ENCODE measurements around the gene NAA40. TPM values are rescaled to one million over a fixed set of nuclear protein-coding genes. Genes with fewer than 3 reads are reported as not detected.

NAA40 gene
- total and polyA plus RNA-seq, 2 of the 13 experiments (the other 11 are each of a cell fraction or from before 2014, with no cell fraction given), result 11.1 to 17.9 TPM

DNA sequence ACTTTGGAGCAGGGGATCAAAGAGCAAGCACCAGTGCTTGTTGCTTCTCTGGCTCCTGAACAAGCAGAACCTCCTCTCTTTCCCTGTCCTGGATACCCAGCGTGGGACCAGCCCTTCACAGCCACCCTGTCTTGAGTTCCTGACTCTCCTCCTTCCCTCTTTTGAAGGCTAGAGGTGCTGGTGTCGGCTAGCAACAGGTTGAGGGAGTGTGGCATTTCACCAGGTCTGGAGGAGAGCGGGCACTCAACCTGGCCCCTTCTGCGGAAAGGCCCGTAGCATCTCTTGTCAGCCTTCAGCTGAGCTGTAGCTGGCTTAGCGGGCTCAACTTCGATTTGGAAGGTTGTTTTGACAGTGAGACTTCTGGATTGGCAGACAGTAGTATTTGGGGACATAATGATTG lies 48.4 kb upstream of the NAA40 start:
- H3K27me3 ChIP-seq (ENCODE audit: control insufficient read depth in 1 of 2, insufficient read depth in 2 of 2, low read length in 2 of 2), result no peaks in the 10 kb centered on the region
- H3K4me1 ChIP-seq (ENCODE audit: insufficient read depth, low read length), result peaks cover 41% of the 10 kb centered on the region
- BruUV-seq (replicated peaks), result no TSS peak
- ChIA-PET CTCF (ENCODE audit: low intra/inter-chr PET ratio, low total read pairs) (interaction anchor here (0.7 kb wide), 1 partner anchor 79 kb away, joined by 3 read pairs; no protein-coding TSS in a partner anchor), POLR2A (interaction anchor here (2.9 kb wide), 1 partner anchor 51 kb away, joined by 23 read pairs; the partner anchor contains the start of gene MARK2)
- no peak overlapping the region for H3K27ac ChIP-seq (ENCODE audit: extremely low read length, insufficient read depth, low read length)
- no peak for FAIRE-seq
- no peaks in the 10 kb centered on the region for H3K9me3 ChIP-seq (ENCODE audit: low read length)
- H4K20me1 ChIP-seq (ENCODE audit: insufficient read depth, low read length), result 0 out of 2 replicates have a peak, but pooled peaks cover 3% of the 10 kb centered on the region
- H3K36me3 ChIP-seq (replicated peaks in 1 of 2; ENCODE audit: control insufficient read depth in 1 of 2, insufficient read depth in 2 of 2, low read length in 2 of 2), result peaks cover 7 to 17% of the 10 kb centered on the region in 2 experiments
- no peak for DNase-seq (ENCODE audit: low spot score)
- H3K9ac ChIP-seq (ENCODE audit: insufficient read depth, low read depth, low read length), result peak overlapping the region; percentile 80; the same call in 1 of the 2 replicates
- H3K4me3 ChIP-seq (replicated peaks in 1 of 3; ENCODE audit: insufficient read depth in 1 of 3, low read depth in 2 of 3, low read length in 3 of 3), result no peak overlapping the region
- H3K79me2 ChIP-seq (ENCODE audit: insufficient read depth, low read length), result peaks cover 53% of the 10 kb centered on the region
- ATAC-seq, result no peak
- H2AFZ ChIP-seq (ENCODE audit: low read length), result no peak overlapping the region
- H3K4me2 ChIP-seq (ENCODE audit: low read depth, low read length), result peak overlapping the region; percentile 95
- intact Hi-C loops (cut with micrococcal nuclease; ENCODE audit: unreplicated experiment) (no loop called here), in situ Hi-C loops (cut with HindIII; ENCODE audit: extremely low pct_ligation_motif_present, low pct_unique_long_range_greater_than_20kb) (no loop called here)
- no peak for TF ChIP-seq CENPX (CRISPR knock-in tag; IDR thresholded peaks at IDR 0.05)
- no peak for TF ChIP-seq SMARCC2 (IDR thresholded peaks at IDR 0.05)
- no peak for TF ChIP-seq MTA3 (CRISPR knock-in tag; IDR thresholded peaks at IDR 0.05)
- TF ChIP-seq, protein P1, sequence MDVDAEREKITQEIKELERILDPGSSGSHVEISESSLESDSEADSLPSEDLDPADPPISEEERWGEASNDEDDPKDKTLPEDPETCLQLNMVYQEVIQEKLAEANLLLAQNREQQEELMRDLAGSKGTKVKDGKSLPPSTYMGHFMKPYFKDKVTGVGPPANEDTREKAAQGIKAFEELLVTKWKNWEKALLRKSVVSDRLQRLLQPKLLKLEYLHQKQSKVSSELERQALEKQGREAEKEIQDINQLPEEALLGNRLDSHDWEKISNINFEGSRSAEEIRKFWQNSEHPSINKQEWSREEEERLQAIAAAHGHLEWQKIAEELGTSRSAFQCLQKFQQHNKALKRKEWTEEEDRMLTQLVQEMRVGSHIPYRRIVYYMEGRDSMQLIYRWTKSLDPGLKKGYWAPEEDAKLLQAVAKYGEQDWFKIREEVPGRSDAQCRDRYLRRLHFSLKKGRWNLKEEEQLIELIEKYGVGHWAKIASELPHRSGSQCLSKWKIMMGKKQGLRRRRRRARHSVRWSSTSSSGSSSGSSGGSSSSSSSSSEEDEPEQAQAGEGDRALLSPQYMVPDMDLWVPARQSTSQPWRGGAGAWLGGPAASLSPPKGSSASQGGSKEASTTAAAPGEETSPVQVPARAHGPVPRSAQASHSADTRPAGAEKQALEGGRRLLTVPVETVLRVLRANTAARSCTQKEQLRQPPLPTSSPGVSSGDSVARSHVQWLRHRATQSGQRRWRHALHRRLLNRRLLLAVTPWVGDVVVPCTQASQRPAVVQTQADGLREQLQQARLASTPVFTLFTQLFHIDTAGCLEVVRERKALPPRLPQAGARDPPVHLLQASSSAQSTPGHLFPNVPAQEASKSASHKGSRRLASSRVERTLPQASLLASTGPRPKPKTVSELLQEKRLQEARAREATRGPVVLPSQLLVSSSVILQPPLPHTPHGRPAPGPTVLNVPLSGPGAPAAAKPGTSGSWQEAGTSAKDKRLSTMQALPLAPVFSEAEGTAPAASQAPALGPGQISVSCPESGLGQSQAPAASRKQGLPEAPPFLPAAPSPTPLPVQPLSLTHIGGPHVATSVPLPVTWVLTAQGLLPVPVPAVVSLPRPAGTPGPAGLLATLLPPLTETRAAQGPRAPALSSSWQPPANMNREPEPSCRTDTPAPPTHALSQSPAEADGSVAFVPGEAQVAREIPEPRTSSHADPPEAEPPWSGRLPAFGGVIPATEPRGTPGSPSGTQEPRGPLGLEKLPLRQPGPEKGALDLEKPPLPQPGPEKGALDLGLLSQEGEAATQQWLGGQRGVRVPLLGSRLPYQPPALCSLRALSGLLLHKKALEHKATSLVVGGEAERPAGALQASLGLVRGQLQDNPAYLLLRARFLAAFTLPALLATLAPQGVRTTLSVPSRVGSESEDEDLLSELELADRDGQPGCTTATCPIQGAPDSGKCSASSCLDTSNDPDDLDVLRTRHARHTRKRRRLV (CRISPR knock-in tag; IDR thresholded peaks at IDR 0.05), result no peak
- no peak for TF ChIP-seq SETDB1 (CRISPR knock-in tag; IDR thresholded peaks at IDR 0.05; ENCODE audit: borderline replicate concordance)
- no peak for TF ChIP-seq ZNF883 (CRISPR knock-in tag; IDR thresholded peaks at IDR 0.05; ENCODE audit: not compliant biosample characterization)
- TF ChIP-seq ZSCAN22 (CRISPR knock-in tag; IDR thresholded peaks at IDR 0.05), result no peak
- TF ChIP-seq, protein P2, sequence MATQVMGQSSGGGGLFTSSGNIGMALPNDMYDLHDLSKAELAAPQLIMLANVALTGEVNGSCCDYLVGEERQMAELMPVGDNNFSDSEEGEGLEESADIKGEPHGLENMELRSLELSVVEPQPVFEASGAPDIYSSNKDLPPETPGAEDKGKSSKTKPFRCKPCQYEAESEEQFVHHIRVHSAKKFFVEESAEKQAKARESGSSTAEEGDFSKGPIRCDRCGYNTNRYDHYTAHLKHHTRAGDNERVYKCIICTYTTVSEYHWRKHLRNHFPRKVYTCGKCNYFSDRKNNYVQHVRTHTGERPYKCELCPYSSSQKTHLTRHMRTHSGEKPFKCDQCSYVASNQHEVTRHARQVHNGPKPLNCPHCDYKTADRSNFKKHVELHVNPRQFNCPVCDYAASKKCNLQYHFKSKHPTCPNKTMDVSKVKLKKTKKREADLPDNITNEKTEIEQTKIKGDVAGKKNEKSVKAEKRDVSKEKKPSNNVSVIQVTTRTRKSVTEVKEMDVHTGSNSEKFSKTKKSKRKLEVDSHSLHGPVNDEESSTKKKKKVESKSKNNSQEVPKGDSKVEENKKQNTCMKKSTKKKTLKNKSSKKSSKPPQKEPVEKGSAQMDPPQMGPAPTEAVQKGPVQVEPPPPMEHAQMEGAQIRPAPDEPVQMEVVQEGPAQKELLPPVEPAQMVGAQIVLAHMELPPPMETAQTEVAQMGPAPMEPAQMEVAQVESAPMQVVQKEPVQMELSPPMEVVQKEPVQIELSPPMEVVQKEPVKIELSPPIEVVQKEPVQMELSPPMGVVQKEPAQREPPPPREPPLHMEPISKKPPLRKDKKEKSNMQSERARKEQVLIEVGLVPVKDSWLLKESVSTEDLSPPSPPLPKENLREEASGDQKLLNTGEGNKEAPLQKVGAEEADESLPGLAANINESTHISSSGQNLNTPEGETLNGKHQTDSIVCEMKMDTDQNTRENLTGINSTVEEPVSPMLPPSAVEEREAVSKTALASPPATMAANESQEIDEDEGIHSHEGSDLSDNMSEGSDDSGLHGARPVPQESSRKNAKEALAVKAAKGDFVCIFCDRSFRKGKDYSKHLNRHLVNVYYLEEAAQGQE (IDR thresholded peaks at IDR 0.05; ENCODE audit: borderline replicate concordance in 1 of 2, low read depth in 1 of 2, low read length in 2 of 2), result no peak
- no peak for TF ChIP-seq RXRA (CRISPR knock-in tag; IDR thresholded peaks at IDR 0.05)
- TF ChIP-seq, protein P3, sequence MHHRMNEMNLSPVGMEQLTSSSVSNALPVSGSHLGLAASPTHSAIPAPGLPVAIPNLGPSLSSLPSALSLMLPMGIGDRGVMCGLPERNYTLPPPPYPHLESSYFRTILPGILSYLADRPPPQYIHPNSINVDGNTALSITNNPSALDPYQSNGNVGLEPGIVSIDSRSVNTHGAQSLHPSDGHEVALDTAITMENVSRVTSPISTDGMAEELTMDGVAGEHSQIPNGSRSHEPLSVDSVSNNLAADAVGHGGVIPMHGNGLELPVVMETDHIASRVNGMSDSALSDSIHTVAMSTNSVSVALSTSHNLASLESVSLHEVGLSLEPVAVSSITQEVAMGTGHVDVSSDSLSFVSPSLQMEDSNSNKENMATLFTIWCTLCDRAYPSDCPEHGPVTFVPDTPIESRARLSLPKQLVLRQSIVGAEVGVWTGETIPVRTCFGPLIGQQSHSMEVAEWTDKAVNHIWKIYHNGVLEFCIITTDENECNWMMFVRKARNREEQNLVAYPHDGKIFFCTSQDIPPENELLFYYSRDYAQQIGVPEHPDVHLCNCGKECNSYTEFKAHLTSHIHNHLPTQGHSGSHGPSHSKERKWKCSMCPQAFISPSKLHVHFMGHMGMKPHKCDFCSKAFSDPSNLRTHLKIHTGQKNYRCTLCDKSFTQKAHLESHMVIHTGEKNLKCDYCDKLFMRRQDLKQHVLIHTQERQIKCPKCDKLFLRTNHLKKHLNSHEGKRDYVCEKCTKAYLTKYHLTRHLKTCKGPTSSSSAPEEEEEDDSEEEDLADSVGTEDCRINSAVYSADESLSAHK (CRISPR knock-in tag; IDR thresholded peaks at IDR 0.05; ENCODE audit: borderline replicate concordance), result no peak
- TF ChIP-seq, protein P4, sequence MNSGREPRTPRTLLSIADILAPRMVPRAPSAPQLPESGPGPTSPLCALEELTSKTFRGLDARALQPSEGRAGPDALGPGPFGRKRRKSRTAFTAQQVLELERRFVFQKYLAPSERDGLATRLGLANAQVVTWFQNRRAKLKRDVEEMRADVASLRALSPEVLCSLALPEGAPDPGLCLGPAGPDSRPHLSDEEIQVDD (CRISPR knock-in tag; IDR thresholded peaks at IDR 0.05; ENCODE audit: borderline replicate concordance), result no peak
- 84% methylated on average over 7 of the region's 7 CpGs for WGBS (ENCODE audit: low lambda C conversion rate)
